Measurements from ENCODE around the gene CYLD.

The CYLD gene

DNA sequence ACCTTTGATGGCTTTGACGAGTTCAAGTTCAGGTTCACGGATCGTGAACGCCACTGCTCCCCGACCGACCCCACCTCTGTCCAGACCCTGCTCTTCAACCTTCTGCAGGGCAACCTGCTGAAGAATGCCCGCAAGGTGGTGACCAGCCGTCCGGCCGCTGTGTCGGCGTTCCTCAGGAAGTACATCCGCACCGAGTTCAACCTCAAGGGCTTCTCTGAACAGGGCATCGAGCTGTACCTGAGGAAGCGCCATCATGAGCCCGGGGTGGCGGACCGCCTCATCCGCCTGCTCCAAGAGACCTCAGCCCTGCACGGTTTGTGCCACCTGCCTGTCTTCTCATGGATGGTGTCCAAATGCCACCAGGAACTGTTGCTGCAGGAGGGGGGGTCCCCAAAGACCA, 30.8 kb upstream of the CYLD start:
- DNase-seq (ENCODE audit: low read depth in 3 of 3) = no peak

DNA sequence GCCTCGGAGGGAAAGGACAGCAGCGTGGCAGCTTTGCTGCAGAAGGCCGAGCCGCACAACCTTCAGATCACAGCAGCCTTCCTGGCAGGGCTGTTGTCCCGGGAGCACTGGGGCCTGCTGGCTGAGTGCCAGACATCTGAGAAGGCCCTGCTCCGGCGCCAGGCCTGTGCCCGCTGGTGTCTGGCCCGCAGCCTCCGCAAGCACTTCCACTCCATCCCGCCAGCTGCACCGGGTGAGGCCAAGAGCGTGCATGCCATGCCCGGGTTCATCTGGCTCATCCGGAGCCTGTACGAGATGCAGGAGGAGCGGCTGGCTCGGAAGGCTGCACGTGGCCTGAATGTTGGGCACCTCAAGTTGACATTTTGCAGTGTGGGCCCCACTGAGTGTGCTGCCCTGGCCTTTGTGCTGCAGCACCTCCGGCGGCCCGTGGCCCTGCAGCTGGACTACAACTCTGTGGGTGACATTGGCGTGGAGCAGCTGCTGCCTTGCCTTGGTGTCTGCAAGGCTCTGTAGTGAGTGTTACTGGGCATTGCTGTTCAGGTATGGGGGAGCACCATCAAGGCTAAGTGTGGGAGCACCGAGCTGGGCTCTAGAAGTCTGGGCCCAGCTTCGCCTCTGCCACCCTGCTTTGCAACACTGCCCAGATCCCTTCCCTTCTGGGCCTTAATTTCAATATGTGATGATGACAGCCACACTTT, 29.9 kb upstream of the CYLD start:
- DNase-seq (ENCODE audit: low read depth in 3 of 3) = no peak

DNA sequence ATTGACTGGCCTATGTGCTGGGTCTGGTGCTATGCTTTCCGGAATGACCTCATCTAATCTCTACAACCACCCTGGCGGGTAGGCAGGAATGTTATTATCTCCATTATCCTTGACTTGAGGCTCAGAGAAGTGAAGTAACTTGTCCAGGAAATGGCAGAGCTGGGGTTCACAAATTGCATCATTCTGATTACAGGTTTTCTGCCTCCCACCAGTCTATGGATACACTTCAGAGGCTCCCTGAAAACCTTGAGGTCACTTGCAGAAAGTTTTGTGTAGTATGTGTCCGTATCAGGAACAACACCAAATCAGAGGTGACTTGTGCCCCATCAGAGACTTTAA, 29.4 kb upstream of the CYLD start:
- no peak for DNase-seq (ENCODE audit: low read depth in 3 of 3)

DNA sequence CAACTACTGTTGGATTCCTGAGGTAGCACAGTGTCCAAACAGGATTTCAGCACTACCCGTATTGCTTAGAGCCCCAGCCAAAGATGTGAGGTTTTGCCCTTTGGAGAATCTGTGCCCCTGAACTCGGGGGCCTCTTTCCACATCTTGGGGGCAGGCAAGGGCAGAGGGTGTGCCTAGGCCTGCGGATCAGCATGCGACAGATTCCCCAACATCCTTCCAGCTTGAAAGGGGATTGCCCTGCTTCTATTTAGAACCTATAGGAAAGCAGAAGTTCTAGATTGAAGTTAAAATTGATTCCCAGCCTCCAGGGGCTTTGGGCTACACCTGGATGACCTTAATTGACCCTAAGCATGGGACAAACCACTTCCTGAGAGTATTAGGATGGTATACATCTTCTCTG, 28.9 kb upstream of the CYLD start:
- DNase-seq (ENCODE audit: low read depth in 3 of 3) = no peak

DNA sequence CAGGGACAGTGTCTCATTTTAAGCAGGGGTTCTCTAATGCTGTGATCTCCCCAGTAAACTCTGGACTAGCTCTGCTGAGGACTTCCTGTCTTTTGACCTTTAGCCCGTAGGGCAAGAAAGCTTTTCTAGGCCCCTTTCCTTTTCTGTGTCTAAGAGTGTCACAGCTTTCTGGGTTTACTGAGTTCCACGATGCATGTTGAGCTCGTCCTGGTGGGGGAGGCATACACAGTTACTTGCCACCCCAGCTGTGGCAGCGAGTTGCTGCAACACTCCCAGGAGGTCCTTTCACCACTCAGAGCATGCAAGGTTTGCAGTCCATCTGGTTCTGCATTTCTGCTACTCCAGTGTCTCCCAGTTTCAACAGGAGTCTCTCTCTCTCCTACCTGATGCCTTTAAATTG, 24.8 kb upstream of the CYLD start:
- DNase-seq (ENCODE audit: low read depth in 3 of 3) = no peak

DNA sequence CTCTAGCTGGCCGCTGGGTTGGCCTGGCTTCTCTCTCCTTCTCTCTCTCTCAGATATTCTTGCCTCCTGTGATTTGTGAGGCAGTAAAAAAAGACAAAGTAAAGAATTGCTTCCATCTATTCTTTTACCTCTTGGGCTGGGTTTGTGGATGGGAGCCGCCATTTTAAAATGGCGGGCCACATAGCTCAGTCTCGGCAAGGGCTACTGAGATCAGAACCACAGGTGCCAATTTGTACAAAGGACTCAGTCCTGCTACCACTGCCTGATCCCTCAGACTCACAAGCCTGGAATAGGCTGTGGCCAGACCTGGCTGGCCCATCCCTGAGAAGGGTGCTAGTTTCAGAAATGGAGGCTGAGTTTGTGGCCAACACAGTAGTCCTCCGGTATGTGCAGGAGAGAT, 24.4 kb upstream of the CYLD start:
- no peak for DNase-seq (ENCODE audit: low read depth in 3 of 3)

DNA sequence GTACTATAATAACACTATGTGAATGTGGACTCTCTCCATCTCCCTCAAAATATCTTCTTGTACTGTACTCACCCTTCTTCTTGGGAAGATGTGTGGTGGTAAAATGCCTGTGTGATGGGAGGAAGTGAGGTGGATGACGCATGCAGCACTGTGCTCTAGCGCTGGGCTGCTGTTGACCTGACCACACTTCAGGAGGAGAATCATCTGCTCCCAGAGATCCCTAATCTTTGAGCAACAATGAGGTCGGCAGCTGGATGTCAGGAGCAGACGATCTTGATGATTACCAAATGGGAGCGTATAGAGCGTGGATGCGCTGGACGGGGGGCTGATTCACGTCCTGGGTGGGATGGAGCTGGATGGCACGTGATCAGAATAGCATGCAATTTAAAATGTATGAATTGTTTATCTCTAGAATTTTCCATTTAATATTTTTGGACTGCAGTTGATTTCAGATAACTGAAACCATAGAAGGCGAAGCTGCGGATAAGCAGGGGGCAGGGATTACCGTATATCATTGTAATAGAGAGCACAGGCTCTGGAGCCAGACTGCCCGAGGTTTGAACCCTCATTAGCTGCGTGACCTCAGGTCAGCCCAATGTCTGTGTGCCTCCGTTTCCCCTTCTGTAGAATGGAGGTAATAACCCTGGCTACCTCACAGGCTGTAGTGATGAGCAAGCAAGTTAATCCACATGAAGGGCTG, 23.7 kb upstream of the CYLD start:
- DNase-seq (ENCODE audit: low read depth in 3 of 3) = no peak

DNA sequence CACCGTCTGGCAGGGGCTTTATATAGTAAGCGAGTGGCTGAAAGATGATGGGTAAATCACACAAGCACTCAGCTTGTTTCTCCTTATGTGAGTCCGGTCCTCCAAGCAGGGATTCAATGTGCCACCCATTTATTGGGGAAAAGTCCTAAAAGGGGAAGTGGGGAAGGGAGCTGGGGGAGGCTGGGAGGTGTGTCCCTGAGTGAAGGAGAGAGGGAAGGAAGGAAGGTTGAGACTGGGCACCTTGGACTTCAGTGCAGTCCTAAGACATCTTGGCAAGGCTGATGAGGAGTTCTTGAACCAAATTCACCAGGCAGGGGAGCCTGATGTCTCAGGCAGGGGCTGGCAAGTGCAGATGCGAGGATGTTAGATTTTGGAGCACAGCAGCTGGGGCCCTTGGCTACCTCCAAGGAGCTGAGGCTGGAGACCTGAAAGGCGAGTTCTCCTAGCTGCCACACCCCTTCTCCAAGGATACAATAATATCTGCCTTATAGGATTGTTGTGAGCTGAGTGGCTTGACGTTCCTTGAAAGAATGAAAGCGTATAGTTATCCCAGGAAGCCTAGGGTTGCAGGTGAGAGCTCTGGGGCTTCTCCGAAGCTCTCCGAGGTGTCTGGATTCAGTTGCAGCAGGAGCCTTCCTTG, 23.0 kb upstream of the CYLD start:
- no peak for DNase-seq (ENCODE audit: low read depth in 3 of 3)

DNA sequence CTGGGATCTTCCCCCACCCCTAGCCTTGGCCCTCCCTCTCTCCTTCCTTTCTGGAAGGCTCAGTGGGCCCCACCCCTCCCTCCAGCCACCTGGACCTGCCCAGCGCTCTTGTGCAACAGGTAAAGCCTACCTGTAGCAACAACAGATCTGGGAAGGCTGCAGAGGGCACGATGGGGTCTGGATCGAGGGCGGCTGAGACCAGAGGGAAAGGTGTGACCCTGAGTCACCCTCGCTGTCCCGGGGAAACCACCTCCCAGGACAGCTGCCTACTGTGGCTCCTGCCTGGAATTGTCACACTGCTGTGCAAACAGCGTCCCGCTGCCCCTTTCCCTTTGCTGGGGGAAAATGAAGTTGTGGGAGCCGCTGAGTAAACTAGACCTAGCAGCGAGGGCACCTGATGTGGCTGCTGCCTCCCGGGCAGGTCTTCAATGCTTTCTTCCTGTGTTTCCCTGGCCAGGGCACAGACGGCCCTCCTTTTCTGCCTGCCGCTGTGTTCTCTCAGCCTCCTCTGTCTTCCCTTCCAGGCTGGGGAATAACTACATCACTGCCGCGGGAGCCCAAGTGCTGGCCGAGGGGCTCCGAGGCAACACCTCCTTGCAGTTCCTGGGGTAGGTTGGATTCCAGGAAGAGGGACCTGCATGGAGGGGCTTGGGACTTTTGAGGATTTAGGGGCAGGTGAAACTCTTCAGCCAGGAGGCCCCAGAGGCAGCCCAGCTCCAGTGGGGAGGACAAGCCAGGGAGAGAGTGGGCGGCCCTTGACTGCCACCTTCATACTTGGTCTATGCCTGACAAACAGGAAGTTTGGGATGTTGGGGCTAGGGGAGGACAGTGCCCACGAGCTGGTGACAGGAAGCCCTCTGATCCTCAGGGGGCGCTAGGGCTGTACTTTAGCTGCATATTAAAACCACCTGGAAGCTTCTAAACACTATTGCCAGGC, 22.2 kb upstream of the CYLD start:
- DNase-seq (ENCODE audit: low read depth in 3 of 3) = no peak

DNA sequence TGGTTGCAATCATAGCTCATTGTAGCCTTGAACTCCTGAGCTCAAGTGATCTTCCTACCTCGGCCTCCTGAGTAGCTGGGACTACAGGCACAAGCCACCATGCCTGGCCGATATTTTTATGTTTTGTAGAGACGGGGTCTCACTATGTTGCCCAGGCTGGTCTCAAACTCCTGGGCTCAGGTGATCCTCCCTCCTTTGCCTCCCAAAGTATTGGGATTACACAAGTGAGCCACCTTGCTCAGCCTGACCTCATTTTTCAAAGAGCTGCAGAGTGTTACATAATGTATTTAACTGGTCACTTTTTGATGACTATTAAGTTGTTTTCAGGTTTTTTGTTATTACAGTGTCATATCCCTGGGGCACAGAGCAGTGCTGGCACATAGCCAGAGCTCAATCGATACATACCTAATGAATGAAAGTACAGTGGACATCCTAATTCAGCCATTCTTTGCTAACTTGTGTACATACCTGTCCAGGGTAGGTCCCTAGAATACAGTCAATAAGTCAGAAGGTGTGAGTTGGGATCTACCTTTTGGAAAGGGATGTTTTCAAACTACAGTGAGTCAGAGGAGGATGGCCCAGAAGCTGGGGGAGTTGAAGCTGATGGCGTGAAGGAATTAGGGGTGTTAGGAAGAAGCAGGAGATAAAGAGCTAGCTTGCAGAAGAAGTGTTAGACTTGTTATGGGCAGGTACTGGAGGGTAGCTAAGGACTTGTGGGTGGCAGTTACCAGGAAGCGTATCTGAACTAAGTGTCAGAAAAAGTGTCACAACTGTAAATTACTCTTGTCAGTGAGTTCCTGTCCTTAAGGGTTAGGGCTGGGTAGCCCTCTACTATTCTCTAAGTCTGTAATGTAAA, 20.1 kb upstream of the CYLD start:
- no peak for DNase-seq (ENCODE audit: low read depth in 3 of 3)

DNA sequence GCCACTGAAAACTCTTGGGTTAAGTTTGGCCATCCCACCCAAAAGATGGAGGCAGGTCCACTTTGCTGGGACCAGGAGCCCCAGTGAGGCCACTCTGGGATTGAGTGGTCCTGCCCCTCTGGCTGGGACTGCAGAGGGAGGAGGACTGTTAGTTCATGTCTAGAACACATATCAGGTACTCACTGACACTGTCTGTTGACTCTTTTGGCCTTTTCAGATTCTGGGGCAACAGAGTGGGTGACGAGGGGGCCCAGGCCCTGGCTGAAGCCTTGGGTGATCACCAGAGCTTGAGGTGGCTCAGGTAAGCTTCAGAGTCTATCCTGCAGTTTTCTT, 19.5 kb upstream of the CYLD start:
- no peak for DNase-seq (ENCODE audit: low read depth in 3 of 3)

DNA sequence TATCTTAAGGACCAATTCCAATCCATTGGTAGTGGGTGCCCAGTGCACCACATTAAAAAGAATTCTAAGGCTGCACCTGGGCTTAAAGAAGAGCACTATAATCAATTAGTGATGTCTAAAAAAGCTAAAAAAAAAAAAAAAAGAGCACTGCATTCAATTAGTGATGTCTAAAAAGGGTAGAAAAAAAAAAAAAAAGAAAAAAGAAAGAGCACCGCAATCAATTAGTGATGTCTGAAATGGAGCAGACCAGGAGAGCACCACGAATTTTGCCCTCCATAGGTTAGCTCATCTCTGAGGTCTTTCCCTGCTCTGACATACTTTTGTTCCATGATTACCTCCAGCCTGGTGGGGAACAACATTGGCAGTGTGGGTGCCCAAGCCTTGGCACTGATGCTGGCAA, 18.9 kb upstream of the CYLD start:
- no peak for DNase-seq (ENCODE audit: low read depth in 3 of 3)

DNA sequence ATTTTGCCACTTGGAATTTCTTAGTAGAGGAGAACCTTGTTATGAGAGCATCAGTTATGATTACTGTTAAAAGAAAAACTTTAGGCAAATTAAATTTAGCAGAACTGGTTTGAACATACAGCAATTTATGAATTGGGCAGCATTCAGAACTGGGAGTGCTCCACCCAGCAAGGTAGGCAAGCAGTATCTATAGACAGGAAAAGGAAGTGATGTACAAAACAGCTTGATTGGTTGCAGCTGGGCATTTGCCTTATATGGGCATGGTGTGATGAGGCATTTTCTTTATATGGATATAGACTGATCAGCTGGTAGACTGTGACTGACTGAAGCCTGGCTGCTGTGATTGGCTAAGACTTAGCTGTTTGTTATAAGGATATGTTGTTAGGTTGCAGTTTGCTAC, 17.6 kb upstream of the CYLD start:
- no peak for DNase-seq (ENCODE audit: low read depth in 3 of 3)

DNA sequence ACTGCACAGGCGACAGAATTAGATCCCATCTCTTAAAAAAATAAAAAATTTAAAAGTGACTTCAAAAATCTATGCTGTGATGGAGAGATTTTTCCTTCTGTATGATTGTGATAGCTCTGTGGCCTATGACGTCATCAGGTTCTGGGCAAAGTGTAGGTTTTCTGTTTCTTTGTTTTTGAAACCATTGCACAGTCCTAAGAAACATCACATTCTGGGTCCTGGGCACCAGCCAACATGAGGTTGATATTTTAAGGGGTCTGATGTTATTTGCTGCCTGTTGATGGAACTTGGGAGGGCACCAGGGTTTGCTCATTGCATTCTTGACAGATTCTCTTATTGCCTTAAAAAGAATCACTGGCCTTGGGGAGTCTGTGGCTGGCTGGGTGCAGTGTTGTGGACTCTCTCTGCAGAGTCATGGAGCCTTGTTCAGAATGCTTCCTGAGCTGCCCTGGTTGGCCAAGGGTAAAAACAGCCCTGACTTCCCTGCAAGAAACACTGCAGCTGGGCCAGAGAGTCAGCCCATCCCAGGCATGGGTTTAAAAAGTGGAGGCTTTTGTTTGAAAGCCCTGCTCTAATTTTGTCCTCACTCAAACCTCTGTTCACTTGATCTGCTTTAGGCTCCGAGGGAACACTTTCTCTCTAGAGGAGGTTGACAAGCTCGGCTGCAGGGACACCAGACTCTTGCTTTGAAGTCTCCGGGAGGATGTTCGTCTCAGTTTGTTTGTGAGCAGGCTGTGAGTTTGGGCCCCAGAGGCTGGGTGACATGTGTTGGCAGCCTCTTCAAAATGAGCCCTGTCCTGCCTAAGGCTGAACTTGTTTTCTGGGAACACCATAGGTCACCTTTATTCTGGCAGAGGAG, 10.5 kb upstream of the CYLD start:
- no peak for DNase-seq (ENCODE audit: low read depth in 3 of 3)

DNA sequence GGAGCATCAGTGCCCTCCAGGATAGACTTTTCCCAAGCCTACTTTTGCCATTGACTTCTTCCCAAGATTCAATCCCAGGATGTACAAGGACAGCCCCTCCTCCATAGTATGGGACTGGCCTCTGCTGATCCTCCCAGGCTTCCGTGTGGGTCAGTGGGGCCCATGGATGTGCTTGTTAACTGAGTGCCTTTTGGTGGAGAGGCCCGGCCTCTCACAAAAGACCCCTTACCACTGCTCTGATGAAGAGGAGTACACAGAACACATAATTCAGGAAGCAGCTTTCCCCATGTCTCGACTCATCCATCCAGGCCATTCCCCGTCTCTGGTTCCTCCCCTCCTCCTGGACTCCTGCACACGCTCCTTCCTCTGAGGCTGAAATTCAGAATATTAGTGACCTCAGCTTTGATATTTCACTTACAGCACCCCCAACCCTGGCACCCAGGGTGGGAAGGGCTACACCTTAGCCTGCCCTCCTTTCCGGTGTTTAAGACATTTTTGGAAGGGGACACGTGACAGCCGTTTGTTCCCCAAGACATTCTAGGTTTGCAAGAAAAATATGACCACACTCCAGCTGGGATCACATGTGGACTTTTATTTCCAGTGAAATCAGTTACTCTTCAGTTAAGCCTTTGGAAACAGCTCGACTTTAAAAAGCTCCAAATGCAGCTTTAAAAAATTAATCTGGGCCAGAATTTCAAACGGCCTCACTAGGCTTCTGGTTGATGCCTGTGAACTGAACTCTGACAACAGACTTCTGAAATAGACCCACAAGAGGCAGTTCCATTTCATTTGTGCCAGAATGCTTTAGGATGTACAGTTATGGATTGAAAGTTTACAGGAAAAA, 9.7 kb upstream of the CYLD start:
- no peak for DNase-seq (ENCODE audit: low read depth in 3 of 3)

DNA sequence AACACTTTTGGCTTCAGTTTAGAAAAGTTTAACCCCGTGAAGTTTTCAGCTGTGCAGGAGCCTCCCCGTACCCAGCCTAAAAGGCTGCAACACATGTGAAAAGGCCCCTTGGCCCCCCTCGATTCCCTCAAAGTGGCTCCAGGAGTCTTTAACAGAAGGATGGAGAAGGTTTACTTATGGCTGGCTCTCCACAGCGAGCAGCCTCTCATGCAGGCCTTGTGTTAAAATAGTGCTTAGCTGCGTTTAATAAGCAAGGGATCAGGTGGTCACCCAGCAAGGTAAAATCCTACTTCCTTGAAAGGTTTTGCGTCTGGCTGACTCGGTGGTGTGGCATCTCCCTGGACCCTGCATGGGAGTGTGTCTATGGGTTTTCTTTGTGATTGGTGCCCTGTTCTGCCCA, 8.4 kb upstream of the CYLD start:
- no peak for DNase-seq (ENCODE audit: low read depth in 3 of 3)

DNA sequence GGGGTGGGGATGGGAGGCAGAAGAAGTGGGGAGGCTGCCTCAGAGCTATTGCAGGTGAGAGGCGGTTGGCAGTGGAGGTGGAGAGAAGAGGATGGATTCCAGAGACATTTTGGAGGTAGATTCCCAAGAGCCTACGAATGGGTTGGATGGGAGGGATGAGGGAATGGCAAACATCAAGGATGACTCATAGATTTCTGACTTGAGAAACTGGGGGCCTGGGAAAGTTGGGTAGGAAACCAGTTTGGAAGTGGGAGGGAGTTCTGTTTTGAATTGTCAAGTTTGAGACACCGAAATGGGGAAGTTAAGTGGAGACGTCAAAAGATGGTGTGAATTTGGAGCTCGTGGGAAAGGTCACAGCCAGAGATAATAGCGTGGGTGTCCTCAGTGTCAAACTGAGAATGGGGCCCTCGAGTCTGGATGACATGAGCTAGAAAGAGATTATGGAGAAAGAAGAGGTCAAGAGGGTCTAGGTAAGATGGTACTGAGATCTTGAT, 6.2 kb upstream of the CYLD start:
- no peak for DNase-seq (ENCODE audit: low read depth in 3 of 3)

DNA sequence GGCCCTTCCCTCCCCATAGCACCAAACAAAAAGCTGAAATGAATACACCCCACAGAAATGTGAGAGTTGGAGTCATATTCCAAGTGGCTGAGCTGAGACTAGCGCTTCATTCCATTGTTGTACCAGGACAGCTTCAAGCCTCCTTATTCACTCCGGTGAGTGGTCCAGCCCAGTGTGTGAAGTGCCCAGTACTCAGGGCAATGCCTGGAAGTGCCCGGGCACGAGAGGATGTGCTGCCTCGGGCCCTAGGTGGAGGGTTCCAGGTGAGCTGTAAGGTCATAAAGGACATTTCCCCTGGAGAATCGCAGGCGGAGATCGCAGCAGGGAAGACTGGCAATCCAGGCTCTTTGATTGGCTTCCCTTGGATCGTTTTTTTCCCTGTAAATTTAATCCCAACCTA, 5.4 kb upstream of the CYLD start:
- DNase-seq (ENCODE audit: low read depth in 3 of 3) = no peak

DNA sequence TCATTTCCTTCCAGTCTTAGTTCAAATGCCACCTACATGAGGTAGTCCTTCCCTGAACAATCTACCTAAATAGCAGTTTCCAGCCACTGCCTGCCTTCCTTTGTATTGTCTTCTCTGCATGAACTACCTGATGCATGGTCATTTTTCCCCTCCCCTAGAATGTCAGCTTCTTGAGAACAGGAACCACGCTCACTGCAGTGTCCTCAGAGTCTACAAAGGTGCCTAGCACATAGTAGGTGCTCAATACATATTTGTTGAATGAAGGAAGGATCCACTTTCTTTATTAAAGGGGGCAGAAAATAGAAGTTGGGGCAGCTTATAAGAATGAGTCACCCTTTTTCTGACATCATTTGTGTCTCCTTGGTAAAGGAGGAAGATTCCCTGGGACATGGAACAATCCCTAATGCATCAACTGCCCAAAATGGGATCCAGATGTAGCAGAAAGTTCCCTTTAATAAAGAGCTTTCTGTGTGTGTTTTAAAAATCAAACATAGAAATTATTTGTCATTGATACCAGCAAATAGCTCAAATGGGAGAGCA, 4.4 kb upstream of the CYLD start:
- DNase-seq (ENCODE audit: low read depth in 3 of 3) = no peak
